SKM-1 (cell line): ENCODE measurements around the gene VSTM2A.

Experiments used
- DNase-seq: peaks from one replicate; lab custom pipeline; 2025; ENCODE audit not compliant: unreplicated experiment; lab: John Stamatoyannopoulos, UW

The VSTM2A gene

DNA sequence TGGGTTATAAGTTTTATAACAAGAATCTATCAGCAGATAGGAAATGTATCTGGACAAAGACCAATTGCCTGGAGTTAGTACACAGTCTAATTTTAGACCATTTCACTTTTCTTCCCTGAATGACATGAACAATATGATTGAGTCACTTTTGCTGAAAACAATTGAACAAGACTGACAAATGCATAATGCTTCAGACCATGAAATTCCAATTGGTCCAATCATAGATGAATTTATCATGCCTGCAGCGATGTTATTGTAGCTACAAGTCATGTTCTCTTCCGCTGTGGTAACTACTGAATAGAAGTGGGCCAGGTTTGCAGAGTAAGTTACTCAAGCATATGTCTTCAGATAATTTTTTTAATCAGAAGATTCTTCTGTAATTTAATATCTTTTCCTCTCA lies 73.4 kb downstream of the VSTM2A start:
- no peak for DNase-seq
